K562 (cell line): ENCODE results near the gene ZP3. TPM values are rescaled to one million over a fixed set of nuclear protein-coding genes. Genes with fewer than 3 reads are reported as not detected.

ENCODE experiments used
- CBX5 ChIP-seq: IDR thresholded peaks from 2 replicates; pipeline ENCODE4 v1.6.1; 2014; ENCODE audit warnings: low read depth, borderline replicate concordance
- DDX20 ChIP-seq: fragments of 450-650 bp; IDR thresholded peaks from 2 replicates; pipeline ENCODE4 v1.6.1; 2016; ENCODE audit warnings: missing genetic modification characterization, low read depth, mild to moderate bottlenecking, missing compliant biosample characterization, moderate library complexity
- DEAF1 ChIP-seq: fragments of 450-650 bp; formaldehyde crosslinking; IDR thresholded peaks from 2 replicates; pipeline ENCODE4 v1.4.0; 2020; ENCODE audit warnings: mild to moderate bottlenecking, moderate library complexity
- GTF2B ChIP-seq: IDR thresholded peaks from 2 replicates; pipeline ENCODE4 v1.6.1; 2011; ENCODE audit not compliant: insufficient read length; ENCODE audit errors: extremely low read depth
- HOXB6 ChIP-seq: fragments of 250-450 bp; sonication (Bioruptor Pico); IDR thresholded peaks from 2 replicates; pipeline ENCODE4 v1.5.1; 2022; ENCODE audit warnings: mild to moderate bottlenecking, borderline replicate concordance
- LCOR ChIP-seq: sonication (generic); formaldehyde crosslinking; IDR thresholded peaks from 2 replicates; pipeline ENCODE4 v1.8.0; 2022; ENCODE audit warnings: mild to moderate bottlenecking, missing genetic modification reagents
- MBD1 ChIP-seq: fragments of 250-450 bp; sonication (Bioruptor Pico); IDR thresholded peaks from 2 replicates; pipeline ENCODE4 v1.8.0; 2022; ENCODE audit warnings: inconsistent platforms
- PCBP1 ChIP-seq: fragments of 200-400 bp; formaldehyde crosslinking; IDR thresholded peaks from 2 replicates; pipeline ENCODE4 v1.6.1; 2018; ENCODE audit warnings: mild to moderate bottlenecking, low read depth, low read length; ENCODE audit not compliant: poor library complexity, severe bottlenecking
- PHF20 ChIP-seq: fragments of 450-650 bp; IDR thresholded peaks from 2 replicates; pipeline ENCODE4 v1.6.1; 2018; ENCODE audit not compliant: partially characterized antibody
- RB1 ChIP-seq: fragments of 450-650 bp; IDR thresholded peaks from 2 replicates; pipeline ENCODE4 v1.6.1; 2017; ENCODE audit warnings: low read depth, mild to moderate bottlenecking
- RFX7 ChIP-seq: fragments of 250-450 bp; sonication (Bioruptor Pico); IDR thresholded peaks from 2 replicates; pipeline ENCODE4 v1.5.1; 2021; ENCODE audit warnings: mild to moderate bottlenecking
- RUNX1 ChIP-seq: sonication (generic); IDR thresholded peaks from 2 replicates; pipeline ENCODE4 v1.6.1; 2016; ENCODE audit warnings: antibody characterized with exemption, low read depth
- TBP ChIP-seq: optimal IDR thresholded peaks from 2 replicates; pipeline ENCODE3; 2011; ENCODE audit warnings: low read depth, low read length, improper control_type of control experiment
- ZBTB8A ChIP-seq: fragments of 450-650 bp; IDR thresholded peaks from 2 replicates; pipeline ENCODE4 v1.6.1; 2018; ENCODE audit warnings: mild to moderate bottlenecking, moderate library complexity; ENCODE audit not compliant: partially characterized antibody
- ZKSCAN3 ChIP-seq: fragments of 250-450 bp; sonication (Bioruptor Pico); IDR thresholded peaks from 2 replicates; pipeline ENCODE4 v1.4.0; 2020
- ZNF12 ChIP-seq: sonication (generic); formaldehyde crosslinking; IDR thresholded peaks from 2 replicates; pipeline ENCODE4 v1.4.0; 2020; ENCODE audit warnings: mild to moderate bottlenecking, missing genetic modification reagents
- ZNF57 ChIP-seq: fragments of 450-650 bp; formaldehyde crosslinking; IDR thresholded peaks from 2 replicates; pipeline ENCODE4 v1.4.0; 2020; ENCODE audit warnings: mild to moderate bottlenecking, moderate library complexity
- ZNF592 ChIP-seq: fragments of 450-650 bp; IDR thresholded peaks from 2 replicates; pipeline ENCODE4 v1.6.1; 2017; ENCODE audit warnings: antibody characterized with exemption, mild to moderate bottlenecking
- ZNF780A ChIP-seq: fragments of 250-450 bp; sonication (Bioruptor Pico); IDR thresholded peaks from 2 replicates; pipeline ENCODE4 v1.5.0; 2021; ENCODE audit warnings: mild to moderate bottlenecking
- ZNF830 ChIP-seq: fragments of 250-450 bp; sonication (Bioruptor Pico); IDR thresholded peaks from 2 replicates; pipeline ENCODE4 v1.5.0; 2021; ENCODE audit warnings: mild to moderate bottlenecking
- polyA plus RNA-seq, 8 experiments: library from polyadenylated mRNA; depleted of rRNA in 4 of 8; stranded (reverse) in 5 of 8; unstranded in 3 of 8; fragments of >200 nt; fragmentation: Nextera tagmentation in 2 of 8; fragmentation: Illumina TruSeq in 1 of 8; extraction: Ambion mirVana in 2 of 8; extraction: Trizol in 1 of 8; gene quantifications; 2 replicates each; pipeline versions ENCODE4 v1.2.1 to v1.2.3, GENCODE V29; 2011 to 2014; ENCODE audit warnings: inconsistent platforms in 1 of 8, missing spikeins in 1 of 8
- total RNA-seq, 7 experiments: library from RNA; depleted of rRNA in 6 of 7; stranded (reverse); fragments of >200 nt in 6 of 7; fragmentation: Illumina TruSeq in 2 of 7; extraction: Trizol in 2 of 7; gene quantifications; 2 replicates each; pipeline versions ENCODE4 v1.2.1 to v1.2.3, GENCODE V29; 2011 to 2021; ENCODE audit warnings: low replicate concordance in 1 of 7

Gene ZP3
- total and polyA plus RNA-seq, 9 of the 15 experiments (the other 6 are each of a cell fraction or from before 2014, with no cell fraction given) = 1.4 to 3.8 (median 2.4) TPM

- TF ChIP-seq LCOR (CRISPR knock-in tag) (0 out of 2 replicates have a peak, but pooled peaks have one; percentile 62), DEAF1 (CRISPR knock-in tag) (no peak), ZNF57 (CRISPR knock-in tag) (no peak), ZNF830 (CRISPR knock-in tag) (0 out of 2 replicates have a peak, but pooled peaks have one; percentile 43), RB1 (peak; percentile 89), ZNF780A (CRISPR knock-in tag) (no peak), DDX20 (tag) (no peak), HOXB6 (CRISPR knock-in tag) (no peak), MBD1 (no peak), PHF20 (peak; percentile 69), CBX5 (no peak), RFX7 (no peak), ZNF12 (CRISPR knock-in tag) (0 out of 2 replicates have a peak, but pooled peaks have one; percentile 12), TBP (peak; percentile 59), ZNF592 (peak; percentile 98), RUNX1 (peak; percentile 38; the same call in 1 of the 2 replicates), GTF2B (no peak), ZBTB8A (no peak), PCBP1 (no peak), ZKSCAN3 (CRISPR knock-in tag) (no peak)
Measured at GRCh38 chr7:76393116-76394031, 31.4 kb upstream of the ZP3 start (continued).
